H9 (cell line): ENCODE data around the gene TMEM184B. TPM values are rescaled to one million over a fixed set of nuclear protein-coding genes. Genes with fewer than 3 reads are reported as not detected.

Source experiments
- DNase-seq: peaks from one replicate; pipeline ENCODE4 v3.0.0-alpha.2; 2017
- H2AFZ ChIP-seq: one replicate; pipeline ENCODE4 v1.6.1; 2013; ENCODE audit warnings: mild to moderate bottlenecking, low read length, control low read depth, moderate library complexity
- H2AK5ac ChIP-seq: 2 replicates; pipeline ENCODE4 v1.6.1; 2013; ENCODE audit warnings: low read length, control low read depth, mixed read lengths; ENCODE audit not compliant: insufficient read length
- H2BK120ac ChIP-seq: one replicate; pipeline ENCODE4 v1.6.1; 2013; ENCODE audit warnings: low read depth, mild to moderate bottlenecking, low read length, control low read depth, inconsistent platforms; ENCODE audit not compliant: poor library complexity, severe bottlenecking
- H2BK12ac ChIP-seq: 2 replicates; pipeline ENCODE4 v1.6.1; 2013; ENCODE audit warnings: low read length, control low read depth, mixed read lengths, low read depth; ENCODE audit not compliant: insufficient read length
- H2BK15ac ChIP-seq: 2 replicates; pipeline ENCODE4 v1.6.1; 2013; ENCODE audit warnings: low read depth, low read length, control low read depth
- H2BK20ac ChIP-seq: one replicate; pipeline ENCODE4 v1.6.1; 2013; ENCODE audit warnings: low read depth, mild to moderate bottlenecking, low read length, control low read depth, inconsistent platforms; ENCODE audit not compliant: poor library complexity, severe bottlenecking
- H2BK5ac ChIP-seq: 2 replicates; pipeline ENCODE4 v1.6.1; 2013; ENCODE audit warnings: low read length, control low read depth, mixed read lengths; ENCODE audit not compliant: insufficient read length
- H3K14ac ChIP-seq: 2 replicates; pipeline ENCODE4 v1.6.1; 2013; ENCODE audit warnings: low read length, control low read depth; ENCODE audit not compliant: insufficient read depth
- H3K18ac ChIP-seq: 2 replicates; pipeline ENCODE4 v1.6.1; 2013; ENCODE audit warnings: low read depth, mild to moderate bottlenecking, mixed read lengths, low read length, control low read depth; ENCODE audit not compliant: insufficient read length
- H3K23ac ChIP-seq: 2 replicates; pipeline ENCODE4 v1.6.1; 2013; ENCODE audit warnings: low read length, control low read depth, mixed read lengths, low read depth; ENCODE audit not compliant: insufficient read length
- H3K23me2 ChIP-seq: 2 replicates; pipeline ENCODE4 v1.6.1; 2013; ENCODE audit warnings: low read depth, mild to moderate bottlenecking, mixed read lengths, low read length, control low read depth; ENCODE audit not compliant: insufficient read length, poor library complexity, severe bottlenecking
- H3K27ac ChIP-seq: 2 replicates; pipeline ENCODE4 v1.5.1; 2013; ENCODE audit warnings: low read length, control low read depth, mixed read lengths, low read depth; ENCODE audit not compliant: insufficient read length
- H3K27me3 ChIP-seq: 2 replicates; pipeline ENCODE4 v1.6.1; 2013; ENCODE audit warnings: low read length, control low read depth, inconsistent platforms; ENCODE audit not compliant: insufficient read depth
- H3K4ac ChIP-seq: 2 replicates; pipeline ENCODE4 v1.6.1; 2013; ENCODE audit warnings: low read depth, mild to moderate bottlenecking, control low read depth, inconsistent platforms, low read length, moderate library complexity
- H3K4me1 ChIP-seq: 2 replicates; pipeline ENCODE4 v1.6.1; 2013; ENCODE audit warnings: low read length, control low read depth, inconsistent platforms; ENCODE audit not compliant: insufficient read depth
- H3K4me2 ChIP-seq: 2 replicates; pipeline ENCODE4 v1.6.1; 2013; ENCODE audit warnings: low read length, control low read depth, mixed read lengths; ENCODE audit not compliant: insufficient read length, insufficient read depth
- H3K56ac ChIP-seq: 2 replicates; pipeline ENCODE4 v1.6.1; 2013; ENCODE audit warnings: low read depth, mild to moderate bottlenecking, mixed read lengths, low read length, control low read depth; ENCODE audit not compliant: insufficient read length
- H3K79me1 ChIP-seq: 2 replicates; pipeline ENCODE4 v1.6.1; 2013; ENCODE audit warnings: low read depth, mild to moderate bottlenecking, moderate library complexity, low read length, control low read depth, inconsistent platforms; ENCODE audit not compliant: insufficient read depth, poor library complexity, severe bottlenecking
- H3K79me2 ChIP-seq: 2 replicates; pipeline ENCODE4 v1.6.1; 2013; ENCODE audit warnings: low read length, control low read depth, inconsistent platforms; ENCODE audit not compliant: insufficient read depth
- H3K9ac ChIP-seq: 2 replicates; pipeline ENCODE4 v1.6.1; 2013; ENCODE audit warnings: low read length, control low read depth, mixed read lengths; ENCODE audit not compliant: insufficient read length; ENCODE audit errors: extremely low read depth
- H3K9me3 ChIP-seq: one replicate; pipeline ENCODE4 v1.6.1; 2013; ENCODE audit warnings: low read depth, low read length, inconsistent platforms; ENCODE audit not compliant: control insufficient read depth
- H3T11ph ChIP-seq: one replicate; pipeline ENCODE4 v1.6.1; 2013; ENCODE audit warnings: mild to moderate bottlenecking, low read length, control low read depth, inconsistent platforms
- H4K20me1 ChIP-seq: one replicate; pipeline ENCODE4 v1.6.1; 2013; ENCODE audit not compliant: control insufficient read depth, insufficient read length, insufficient read depth
- H4K5ac ChIP-seq: 2 replicates; pipeline ENCODE4 v1.6.1; 2013; ENCODE audit warnings: low read depth, mild to moderate bottlenecking, mixed read lengths, low read length, control low read depth; ENCODE audit not compliant: insufficient read length
- H4K8ac ChIP-seq: replicated peaks from 2 replicates; pipeline ENCODE4 v1.6.1; 2013; ENCODE audit warnings: low read length, control low read depth, mixed read lengths, low read depth; ENCODE audit not compliant: insufficient read length
- H4K91ac ChIP-seq: 2 replicates; pipeline ENCODE4 v1.6.1; 2013; ENCODE audit warnings: low read depth, mild to moderate bottlenecking, moderate library complexity, mixed read lengths, low read length, control low read depth; ENCODE audit not compliant: insufficient read length
- H3K27ac Mint-ChIP-seq, 3 experiments: 2 replicates in 2 of 3; 3 replicates in 1 of 3; pipeline ENCODE4 v1.8.0; 2020 to 2021; ENCODE audit warnings: mixed read lengths in 3 of 3, mild to moderate bottlenecking in 1 of 3, moderate library complexity in 1 of 3
- H3K27me3 Mint-ChIP-seq: 2 replicates; pipeline ENCODE4 v1.8.0; 2021; ENCODE audit warnings: low read depth, mild to moderate bottlenecking, moderate library complexity, mixed read lengths
- H3K36me3 Mint-ChIP-seq, 3 experiments: 2 replicates in 2 of 3; 3 replicates in 1 of 3; pipeline ENCODE4 v1.8.0; 2020 to 2021; ENCODE audit warnings: low read depth in 3 of 3, mixed read lengths in 3 of 3; ENCODE audit not compliant: insufficient read depth in 1 of 3
- H3K4me1 Mint-ChIP-seq, 2 experiments: 2 replicates each; pipeline ENCODE4 v1.8.0; 2020; ENCODE audit warnings: mixed read lengths in 2 of 2
- H3K4me3 Mint-ChIP-seq, 2 experiments: 2 replicates in 1 of 2; 3 replicates in 1 of 2; pipeline ENCODE4 v1.8.0; 2020 to 2021; ENCODE audit warnings: mild to moderate bottlenecking in 2 of 2, mixed read lengths in 2 of 2, moderate library complexity in 1 of 2
- H3K9me3 Mint-ChIP-seq, 2 experiments: 2 replicates in 1 of 2; 3 replicates in 1 of 2; pipeline ENCODE4 v1.8.0; 2020; ENCODE audit warnings: mild to moderate bottlenecking in 2 of 2, mixed read lengths in 2 of 2, moderate library complexity in 1 of 2
- CTCF ChIP-seq: fragments of 200-600 bp; sonication (generic); conservative IDR thresholded peaks from 3 replicates; pipeline ENCODE4 v1.8.0; 2021; ENCODE audit warnings: antibody characterized with exemption, mild to moderate bottlenecking
- WGBS: extraction: QIAGEN DNeasy Blood & Tissue Kit; methylation state at CpG from one replicate; pipeline ENCODE4 v1.1.7; 2013; ENCODE audit warnings: missing lambda C conversion rate, low lambda C conversion rate, mixed read lengths; ENCODE audit not compliant: insufficient read length; ENCODE audit errors: extremely low coverage; 5-methylcytosine and 5-hydroxymethylcytosine counted together
- total RNA-seq: library from RNA; stranded (reverse); gene quantifications from 2 replicates; pipeline ENCODE4 v1.2.1, GENCODE V29; 2021

The TMEM184B gene
- total RNA-seq, 1 experiment from 2014 or later = 58.5 TPM

DNA sequence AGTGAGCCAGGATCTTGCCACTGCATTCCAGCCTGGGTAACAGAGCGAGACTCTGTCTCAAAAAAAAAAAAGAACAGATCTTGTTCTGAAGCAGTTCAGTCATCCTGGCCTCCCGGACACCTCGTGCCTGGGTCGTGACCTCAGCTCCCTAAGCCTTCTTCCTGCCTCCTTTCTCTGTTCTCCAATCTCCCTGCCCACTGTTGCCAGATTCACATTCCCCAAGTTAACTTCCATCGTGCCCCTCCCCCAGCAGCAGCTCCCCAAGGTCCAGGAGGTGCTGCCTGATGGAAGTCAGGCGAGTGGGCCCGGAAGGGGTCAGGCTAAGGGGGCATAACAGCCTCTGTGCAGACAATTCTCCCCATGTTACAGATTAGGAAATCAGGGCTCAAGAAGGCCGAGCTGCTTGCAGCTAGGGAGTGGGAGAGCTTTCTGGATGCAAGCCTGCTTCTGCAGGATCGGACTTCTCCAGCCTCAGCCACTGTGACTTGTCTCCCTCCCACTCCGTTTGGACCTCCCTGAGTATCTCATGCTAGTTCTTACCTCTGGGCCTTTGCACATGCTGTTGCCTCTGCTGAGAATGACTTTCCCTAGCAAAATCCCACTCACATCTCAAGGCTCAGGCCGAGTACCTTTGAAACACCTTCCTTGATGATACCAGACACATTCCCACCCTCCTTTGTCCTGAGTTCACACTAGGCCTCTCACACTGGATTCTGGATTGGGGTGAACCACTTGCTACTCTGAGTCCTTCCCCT is 14.3 kb upstream of the TMEM184B start:
- Histone ChIP-seq H3K18ac (no peak overlapping the region), H2BK12ac (no peak overlapping the region), H3T11ph (no peak overlapping the region), H2AK5ac (no peak overlapping the region), H2BK5ac (no peak overlapping the region), H4K91ac (no peak overlapping the region), H3K14ac (no peak overlapping the region), H3K79me1 (no peaks in the 10 kb centered on the region), H3K23me2 (no peaks in the 10 kb centered on the region), H2AFZ (no peak overlapping the region), H3K4ac (no peak overlapping the region), H2BK120ac (no peak overlapping the region), H3K27me3 (no peaks in the 10 kb centered on the region), H3K56ac (no peak overlapping the region), H4K8ac (no peak overlapping the region), H3K23ac (no peak overlapping the region), H4K5ac (no peak overlapping the region), H4K20me1 (no peaks in the 10 kb centered on the region), H3K9ac (no peak overlapping the region), H3K79me2 (no peaks in the 10 kb centered on the region), H3K4me2 (no peak overlapping the region), H3K27ac (no peak overlapping the region), H2BK20ac (no peak overlapping the region), H3K4me1 (no peaks in the 10 kb centered on the region; the same call in 1 of the 2 replicates), H2BK15ac (no peak overlapping the region), H3K9me3 (no peaks in the 10 kb centered on the region)
- no peak for TF ChIP-seq CTCF
- Mint-ChIP-seq H3K36me3 (peaks cover 5 to 41% (median 24%) of the 10 kb centered on the region in 3 experiments; a peak in 6 of 7 replicates), H3K27ac (peak overlapping the region; percentile 71 to 92 (median 77)), H3K4me1 (peaks cover 35 to 49% of the 10 kb centered on the region in 2 experiments), H3K4me3 (no peak overlapping the region), H3K27me3 (peaks cover 1% of the 10 kb centered on the region; the same call in 1 of the 2 replicates), H3K9me3 (no peaks in the 10 kb centered on the region)
- WGBS = no CpG with 5 or more reads among the region's 11 CpGs
- no peak for DNase-seq
